ENCODE measurements around the gene CCL8.

Gene CCL8

GRCh38 chr17:34312080-34312479 is 7.2 kb upstream of the CCL8 start:
- H3K27ac ChIP-seq (ENCODE audit: low read depth, low read length): no peak overlapping the region
- H3K4me1 ChIP-seq (ENCODE audit: control insufficient read depth in 1 of 2, insufficient read depth in 2 of 2, low read length in 2 of 2): no peaks in the 10 kb centered on the region
- no peak overlapping the region for H3K4ac ChIP-seq (ENCODE audit: low read depth, low read length)
- H3K36me3 ChIP-seq (ENCODE audit: control insufficient read depth in 1 of 2, insufficient read depth in 2 of 2, low read length in 2 of 2): no peaks in the 10 kb centered on the region
- no peak overlapping the region for H3K4me2 ChIP-seq (ENCODE audit: low read length)
- no CpG with 5 or more reads among the region's 5 CpGs for WGBS (ENCODE audit: extremely low coverage, insufficient coverage, insufficient read length)
- no peak overlapping the region for H4K8ac ChIP-seq (ENCODE audit: low read depth, low read length)
- H2BK120ac ChIP-seq (ENCODE audit: insufficient read depth, low read length, poor library complexity): no peak overlapping the region
- H2AK5ac ChIP-seq (ENCODE audit: low read length): no peak overlapping the region
- H3K14ac ChIP-seq (ENCODE audit: low read length): no peak overlapping the region
- H3K18ac ChIP-seq (ENCODE audit: low read length): no peak overlapping the region
- H2BK5ac ChIP-seq (ENCODE audit: low read depth, low read length, poor library complexity): no peak overlapping the region
- DNase-seq: no peak
- H3K9me3 ChIP-seq (ENCODE audit: insufficient read depth, low read depth, low read length): no peaks in the 10 kb centered on the region
- no peaks in the 10 kb centered on the region for H3K79me1 ChIP-seq (ENCODE audit: low read length)
- no peak overlapping the region for H2AFZ ChIP-seq (ENCODE audit: insufficient read depth, low read length, poor library complexity)
- H2BK12ac ChIP-seq (ENCODE audit: low read length): no peak overlapping the region
- no peak overlapping the region for H3K4me3 ChIP-seq (ENCODE audit: low read depth, low read length)
- no peak overlapping the region for H4K91ac ChIP-seq (ENCODE audit: low read depth, low read length)
- no peaks in the 10 kb centered on the region for H3K27me3 ChIP-seq (ENCODE audit: insufficient read depth, low read length)
- H3K23ac ChIP-seq (ENCODE audit: low read length): no peak overlapping the region
- no peak overlapping the region for H3K9ac ChIP-seq (ENCODE audit: low read length)
- no peak overlapping the region for H4K12ac ChIP-seq (ENCODE audit: low read depth, low read length)
- no peaks in the 10 kb centered on the region for H3K79me2 ChIP-seq (ENCODE audit: control insufficient read depth, insufficient read depth, low read length, poor library complexity)

DNA sequence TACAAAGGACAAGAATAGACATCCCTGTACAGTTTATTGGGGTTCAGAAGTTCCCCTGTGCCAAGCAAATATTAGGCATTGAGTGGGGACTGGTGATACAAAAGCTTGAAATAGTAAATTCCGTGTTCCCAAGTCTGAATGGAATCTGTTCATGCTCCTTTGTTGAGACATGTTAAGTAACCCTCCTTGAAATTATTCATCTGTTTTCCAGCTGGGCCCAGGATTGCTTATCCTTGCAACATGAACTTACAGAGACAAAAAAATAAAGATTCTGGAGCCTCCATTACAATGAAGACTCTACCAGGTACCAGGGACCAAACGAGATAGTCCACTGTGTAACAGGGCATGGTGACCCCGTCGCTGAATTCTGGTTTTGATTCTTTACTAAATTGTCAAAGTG is 6.1 kb upstream of the CCL8 start:
- no peak overlapping the region for H2AFZ ChIP-seq (ENCODE audit: insufficient read depth, low read length, poor library complexity)
- no peak overlapping the region for H2AK5ac ChIP-seq (ENCODE audit: low read length)
- no peak overlapping the region for H3K14ac ChIP-seq (ENCODE audit: low read length)
- H3K36me3 ChIP-seq (ENCODE audit: control insufficient read depth in 1 of 2, insufficient read depth in 2 of 2, low read length in 2 of 2): no peaks in the 10 kb centered on the region
- H3K79me2 ChIP-seq (ENCODE audit: control insufficient read depth, insufficient read depth, low read length, poor library complexity): no peaks in the 10 kb centered on the region
- no peak overlapping the region for H4K91ac ChIP-seq (ENCODE audit: low read depth, low read length)
- H3K4me1 ChIP-seq (ENCODE audit: control insufficient read depth in 1 of 2, insufficient read depth in 2 of 2, low read length in 2 of 2): no peaks in the 10 kb centered on the region
- H3K27me3 ChIP-seq (ENCODE audit: insufficient read depth, low read length): no peaks in the 10 kb centered on the region
- no peak overlapping the region for H3K23ac ChIP-seq (ENCODE audit: low read length)
- no peaks in the 10 kb centered on the region for H3K9me3 ChIP-seq (ENCODE audit: insufficient read depth, low read depth, low read length)
- H4K12ac ChIP-seq (ENCODE audit: low read depth, low read length): no peak overlapping the region
- H3K4ac ChIP-seq (ENCODE audit: low read depth, low read length): no peak overlapping the region
- H3K4me2 ChIP-seq (ENCODE audit: low read length): no peak overlapping the region
- no peak overlapping the region for H3K27ac ChIP-seq (ENCODE audit: low read depth, low read length)
- no peak overlapping the region for H2BK5ac ChIP-seq (ENCODE audit: low read depth, low read length, poor library complexity)
- no peaks in the 10 kb centered on the region for H3K79me1 ChIP-seq (ENCODE audit: low read length)
- no CpG with 5 or more reads among the region's 4 CpGs for WGBS (ENCODE audit: extremely low coverage, insufficient coverage, insufficient read length)
- H2BK12ac ChIP-seq (ENCODE audit: low read length): no peak overlapping the region
- H4K8ac ChIP-seq (ENCODE audit: low read depth, low read length): no peak overlapping the region
- DNase-seq: no peak
- no peak overlapping the region for H3K9ac ChIP-seq (ENCODE audit: low read length)
- no peak overlapping the region for H3K18ac ChIP-seq (ENCODE audit: low read length)
- H2BK120ac ChIP-seq (ENCODE audit: insufficient read depth, low read length, poor library complexity): no peak overlapping the region
- H3K4me3 ChIP-seq (ENCODE audit: low read depth, low read length): no peak overlapping the region

DNA sequence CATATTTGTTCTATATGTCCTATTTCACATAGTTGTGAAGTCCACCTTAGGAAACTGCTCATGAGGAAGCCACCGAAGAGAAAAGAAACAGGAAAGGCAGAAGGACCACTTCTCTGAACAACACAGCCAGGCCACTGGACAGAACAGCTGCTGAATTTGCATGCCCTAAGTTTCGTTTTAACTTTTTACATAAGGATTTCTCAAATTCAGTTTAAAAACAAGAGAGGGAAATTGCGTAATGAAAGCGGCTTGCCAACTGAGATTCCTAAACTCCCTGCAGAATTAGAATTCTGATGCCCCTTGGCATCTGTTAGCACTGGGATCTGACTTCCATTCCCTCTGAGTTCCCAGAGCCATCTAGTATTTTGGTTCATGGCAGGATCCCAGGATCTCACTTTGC is 5.0 kb upstream of the CCL8 start:
- H3K23ac ChIP-seq (ENCODE audit: low read length): no peak overlapping the region
- H4K8ac ChIP-seq (ENCODE audit: low read depth, low read length): no peak overlapping the region
- H3K14ac ChIP-seq (ENCODE audit: low read length): no peak overlapping the region
- no peaks in the 10 kb centered on the region for H3K36me3 ChIP-seq (ENCODE audit: control insufficient read depth in 1 of 2, insufficient read depth in 2 of 2, low read length in 2 of 2)
- H2AFZ ChIP-seq (ENCODE audit: insufficient read depth, low read length, poor library complexity): no peak overlapping the region
- H3K4me2 ChIP-seq (ENCODE audit: low read length): no peak overlapping the region
- no peaks in the 10 kb centered on the region for H3K79me1 ChIP-seq (ENCODE audit: low read length)
- H2BK5ac ChIP-seq (ENCODE audit: low read depth, low read length, poor library complexity): no peak overlapping the region
- H3K4me3 ChIP-seq (ENCODE audit: low read depth, low read length): no peak overlapping the region
- no peaks in the 10 kb centered on the region for H3K79me2 ChIP-seq (ENCODE audit: control insufficient read depth, insufficient read depth, low read length, poor library complexity)
- WGBS (ENCODE audit: extremely low coverage, insufficient coverage, insufficient read length): no CpG with 5 or more reads among the region's 4 CpGs
- H3K4me1 ChIP-seq (ENCODE audit: control insufficient read depth in 1 of 2, insufficient read depth in 2 of 2, low read length in 2 of 2): no peaks in the 10 kb centered on the region
- H4K12ac ChIP-seq (ENCODE audit: low read depth, low read length): no peak overlapping the region
- H3K18ac ChIP-seq (ENCODE audit: low read length): no peak overlapping the region
- H3K4ac ChIP-seq (ENCODE audit: low read depth, low read length): no peak overlapping the region
- no peak for DNase-seq
- H3K27ac ChIP-seq (ENCODE audit: low read depth, low read length): no peak overlapping the region
- H3K9me3 ChIP-seq (ENCODE audit: insufficient read depth, low read depth, low read length): no peaks in the 10 kb centered on the region
- H4K91ac ChIP-seq (ENCODE audit: low read depth, low read length): no peak overlapping the region
- no peak overlapping the region for H2AK5ac ChIP-seq (ENCODE audit: low read length)
- no peak overlapping the region for H2BK120ac ChIP-seq (ENCODE audit: insufficient read depth, low read length, poor library complexity)
- no peak overlapping the region for H3K9ac ChIP-seq (ENCODE audit: low read length)
- H2BK12ac ChIP-seq (ENCODE audit: low read length): no peak overlapping the region
- H3K27me3 ChIP-seq (ENCODE audit: insufficient read depth, low read length): no peaks in the 10 kb centered on the region

- no peaks in the 10 kb centered on the region for H3K27me3 ChIP-seq (ENCODE audit: insufficient read depth, low read length)
- no CpG with 5 or more reads among the region's 3 CpGs for WGBS (ENCODE audit: extremely low coverage, insufficient coverage, insufficient read length)
- H3K14ac ChIP-seq (ENCODE audit: low read length): no peak overlapping the region
- no peak for DNase-seq
- H3K36me3 ChIP-seq (ENCODE audit: control insufficient read depth in 1 of 2, insufficient read depth in 2 of 2, low read length in 2 of 2): no peaks in the 10 kb centered on the region
- no peak overlapping the region for H2BK12ac ChIP-seq (ENCODE audit: low read length)
- no peaks in the 10 kb centered on the region for H3K4me1 ChIP-seq (ENCODE audit: control insufficient read depth in 1 of 2, insufficient read depth in 2 of 2, low read length in 2 of 2)
- no peak overlapping the region for H2AFZ ChIP-seq (ENCODE audit: insufficient read depth, low read length, poor library complexity)
- H4K12ac ChIP-seq (ENCODE audit: low read depth, low read length): no peak overlapping the region
- H2BK120ac ChIP-seq (ENCODE audit: insufficient read depth, low read length, poor library complexity): no peak overlapping the region
- H3K23ac ChIP-seq (ENCODE audit: low read length): no peak overlapping the region
- no peaks in the 10 kb centered on the region for H3K79me2 ChIP-seq (ENCODE audit: control insufficient read depth, insufficient read depth, low read length, poor library complexity)
- H3K9ac ChIP-seq (ENCODE audit: low read length): no peak overlapping the region
- no peak overlapping the region for H3K4me3 ChIP-seq (ENCODE audit: low read depth, low read length)
- no peak overlapping the region for H3K27ac ChIP-seq (ENCODE audit: low read depth, low read length)
- H3K79me1 ChIP-seq (ENCODE audit: low read length): no peaks in the 10 kb centered on the region
- H4K91ac ChIP-seq (ENCODE audit: low read depth, low read length): no peak overlapping the region
- no peak overlapping the region for H2BK5ac ChIP-seq (ENCODE audit: low read depth, low read length, poor library complexity)
- no peak overlapping the region for H3K18ac ChIP-seq (ENCODE audit: low read length)
- no peaks in the 10 kb centered on the region for H3K9me3 ChIP-seq (ENCODE audit: insufficient read depth, low read depth, low read length)
- H2AK5ac ChIP-seq (ENCODE audit: low read length): no peak overlapping the region
- no peak overlapping the region for H3K4me2 ChIP-seq (ENCODE audit: low read length)
- no peak overlapping the region for H3K4ac ChIP-seq (ENCODE audit: low read depth, low read length)
- H4K8ac ChIP-seq (ENCODE audit: low read depth, low read length): no peak overlapping the region
Measured at GRCh38 chr17:34318474-34318873, 761 bp upstream of the CCL8 start.

DNA sequence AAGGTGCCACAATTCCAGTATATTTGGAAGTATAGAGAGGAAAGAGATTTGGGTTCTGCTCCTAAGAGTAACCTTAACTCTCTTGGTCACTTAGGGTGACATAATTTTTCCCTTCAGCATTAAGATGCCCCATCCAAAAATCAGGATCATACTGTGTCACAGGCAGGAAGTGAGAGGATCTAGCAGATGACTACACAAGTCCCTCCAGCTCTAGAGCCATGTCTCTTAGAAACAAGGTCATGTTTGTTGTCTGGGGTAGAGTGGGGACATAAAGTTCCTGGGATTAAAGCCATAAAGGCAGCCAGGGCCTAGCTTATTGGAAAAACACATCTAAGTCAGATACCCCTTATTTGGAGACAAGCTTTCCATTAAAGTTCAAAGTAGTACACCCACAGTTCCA is 2.7 kb downstream of the CCL8 start:
- H4K12ac ChIP-seq (ENCODE audit: low read depth, low read length): no peak overlapping the region
- no peak overlapping the region for H2BK5ac ChIP-seq (ENCODE audit: low read depth, low read length, poor library complexity)
- no peak overlapping the region for H3K14ac ChIP-seq (ENCODE audit: low read length)

More for the DNA sequence above, 2.7 kb downstream of the CCL8 start:
- Histone ChIP-seq H3K4me3 (ENCODE audit: low read depth, low read length) (no peak overlapping the region), H4K91ac (ENCODE audit: low read depth, low read length) (no peak overlapping the region), H3K27ac (ENCODE audit: low read depth, low read length) (no peak overlapping the region), H2AK5ac (ENCODE audit: low read length) (no peak overlapping the region), H2AFZ (ENCODE audit: insufficient read depth, low read length, poor library complexity) (no peak overlapping the region), H3K4ac (ENCODE audit: low read depth, low read length) (no peak overlapping the region), H2BK120ac (ENCODE audit: insufficient read depth, low read length, poor library complexity) (no peak overlapping the region), H2BK12ac (ENCODE audit: low read length) (no peak overlapping the region), H3K27me3 (ENCODE audit: insufficient read depth, low read length) (no peaks in the 10 kb centered on the region), H3K9ac (ENCODE audit: low read length) (no peak overlapping the region), H3K36me3 (ENCODE audit: control insufficient read depth in 1 of 2, insufficient read depth in 2 of 2, low read length in 2 of 2) (no peaks in the 10 kb centered on the region), H3K23ac (ENCODE audit: low read length) (no peak overlapping the region), H3K18ac (ENCODE audit: low read length) (no peak overlapping the region), H3K4me2 (ENCODE audit: low read length) (no peak overlapping the region), H3K79me1 (ENCODE audit: low read length) (no peaks in the 10 kb centered on the region), H3K9me3 (ENCODE audit: insufficient read depth, low read depth, low read length) (no peaks in the 10 kb centered on the region), H4K8ac (ENCODE audit: low read depth, low read length) (no peak overlapping the region), H3K79me2 (ENCODE audit: control insufficient read depth, insufficient read depth, low read length, poor library complexity) (no peaks in the 10 kb centered on the region), H3K4me1 (ENCODE audit: control insufficient read depth in 1 of 2, insufficient read depth in 2 of 2, low read length in 2 of 2) (no peaks in the 10 kb centered on the region)
- DNase-seq: no peak

Data from trophoblast cell (in vitro differentiated cells and primary cell).